ENCODE measurements around the gene DNAH14.

DNA sequence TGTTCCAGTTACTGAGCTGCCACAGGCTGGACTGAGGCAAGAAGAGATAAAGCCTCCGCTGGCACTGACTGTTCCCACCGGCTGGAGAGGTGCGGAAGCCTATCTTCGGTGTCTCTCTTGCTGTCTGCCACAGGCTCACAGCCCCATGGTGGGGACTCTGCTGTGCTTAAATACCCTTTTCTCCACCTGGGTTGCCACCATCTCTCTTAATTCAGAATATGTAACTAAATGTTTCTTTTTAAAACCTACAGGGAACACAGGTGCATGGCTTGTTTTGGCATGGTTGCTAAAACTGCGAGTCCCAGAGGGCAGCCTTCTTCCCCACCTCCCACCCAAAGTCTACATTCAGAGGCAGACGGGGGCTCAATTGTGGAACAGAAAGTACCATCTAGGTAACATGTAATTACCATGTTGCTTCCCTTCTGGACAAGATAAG, 506.5 kb downstream of the DNAH14 start:
- no peak for TF ChIP-seq EZH2 (IDR thresholded peaks at IDR 0.05)
- no peak for TF ChIP-seq ZNF274 (IDR thresholded peaks at IDR 0.05; ENCODE audit: low read depth, low read length)
